IMR-90 (cell line): ENCODE data around the gene CDK5RAP2. TPM values are rescaled to one million over a fixed set of nuclear protein-coding genes. Genes with fewer than 3 reads are reported as not detected.

Experiments used
- ATAC-seq: fragments of 200-7000 bp; cut with Tn5 transposase; 2 replicates; pipeline ENCODE4 v1.9.1; 2020; ENCODE audit warnings: low read depth, mild to moderate bottlenecking, moderate library complexity
- BruUV-seq: library from RNA; stranded (reverse); fragments of 400-500 nt; replicated peaks from 2 replicates; lab custom pipeline; 2021; lab: Mats Ljungman, UMichigan
- CTCF ChIA-PET: fragments of 300-600 bp; formaldehyde crosslinking; extraction: SDS; loops from one replicate; lab custom pipeline; 2021; ENCODE audit warnings: antibody characterized with exemption; lab: Yijun Ruan, JAX
- POLR2A ChIA-PET: fragments of 300-600 bp; sonication (Branson Sonifier 250); formaldehyde crosslinking; loops from one replicate; lab custom pipeline; 2022; ENCODE audit warnings: antibody characterized with exemption; ENCODE audit not compliant: unreplicated experiment; lab: Charles Lee
- DNase-seq: peaks from one replicate; pipeline ENCODE4 v3.0.0; 2013
- H2AFZ ChIP-seq: replicated peaks from 2 replicates; pipeline ENCODE3; 2013; ENCODE audit warnings: low read length, mild to moderate bottlenecking; ENCODE audit not compliant: poor library complexity
- H2AK5ac ChIP-seq: 2 replicates; pipeline ENCODE4 v1.6.1; 2013; ENCODE audit warnings: low read depth, low read length, inconsistent platforms
- H2AK9ac ChIP-seq: replicated peaks from 2 replicates; pipeline ENCODE3; 2013; ENCODE audit warnings: mild to moderate bottlenecking, low read depth, low read length, moderate library complexity; ENCODE audit not compliant: poor library complexity
- H2BK120ac ChIP-seq: 2 replicates; pipeline ENCODE4 v1.6.1; 2013; ENCODE audit warnings: low read depth, low read length, inconsistent platforms
- H2BK15ac ChIP-seq: 3 replicates; pipeline ENCODE4 v1.6.1; 2013; ENCODE audit warnings: low read depth, low read length, inconsistent platforms
- H2BK20ac ChIP-seq: 2 replicates; pipeline ENCODE4 v1.6.1; 2013; ENCODE audit warnings: low read depth, mild to moderate bottlenecking, inconsistent platforms, low read length, moderate library complexity
- H2BK5ac ChIP-seq: 2 replicates; pipeline ENCODE4 v1.6.1; 2013; ENCODE audit warnings: mild to moderate bottlenecking, low read depth, low read length, inconsistent platforms; ENCODE audit not compliant: poor library complexity, severe bottlenecking
- H3K14ac ChIP-seq: replicated peaks from 2 replicates; pipeline ENCODE4 v1.6.1; 2013; ENCODE audit warnings: low read depth, low read length, inconsistent platforms
- H3K18ac ChIP-seq: 2 replicates; pipeline ENCODE4 v1.6.1; 2013; ENCODE audit warnings: low read depth, low read length, control low read depth
- H3K23ac ChIP-seq: 2 replicates; pipeline ENCODE4 v1.6.1; 2013; ENCODE audit warnings: low read depth, low read length, inconsistent platforms
- H3K27ac ChIP-seq: 2 replicates; pipeline ENCODE4 v1.5.1; 2013; ENCODE audit warnings: mild to moderate bottlenecking, control low read depth, low read length; ENCODE audit not compliant: insufficient read depth
- H3K27me3 ChIP-seq: 2 replicates; pipeline ENCODE4 v1.6.1; 2013; ENCODE audit warnings: low read length; ENCODE audit not compliant: control insufficient read depth, insufficient read depth
- H3K36me3 ChIP-seq: 2 replicates; pipeline ENCODE4 v1.6.1; 2013; ENCODE audit warnings: low read length, mixed read lengths; ENCODE audit not compliant: control insufficient read depth, insufficient read depth
- H3K4ac ChIP-seq: 2 replicates; pipeline ENCODE4 v1.6.1; 2013; ENCODE audit warnings: low read depth, low read length, inconsistent platforms
- H3K4me1 ChIP-seq: 2 replicates; pipeline ENCODE4 v1.6.1; 2013; ENCODE audit warnings: low read length, mixed read lengths; ENCODE audit not compliant: control insufficient read depth, insufficient read depth
- H3K4me2 ChIP-seq: 2 replicates; pipeline ENCODE4 v1.6.1; 2013; ENCODE audit warnings: low read depth, mild to moderate bottlenecking, control low read depth, low read length, moderate library complexity
- H3K4me3 ChIP-seq: 2 replicates; pipeline ENCODE4 v1.5.1; 2013; ENCODE audit warnings: low read depth, mild to moderate bottlenecking, control low read depth, low read length, moderate library complexity; ENCODE audit not compliant: insufficient read depth
- H3K56ac ChIP-seq: 2 replicates; pipeline ENCODE4 v1.6.1; 2013; ENCODE audit warnings: low read length, inconsistent platforms; ENCODE audit not compliant: insufficient read depth; ENCODE audit errors: extremely low read depth
- H3K79me1 ChIP-seq, 2 experiments: 2 replicates each; pipeline ENCODE4 v1.6.1; 2013; ENCODE audit warnings: low read length in 2 of 2, inconsistent platforms in 1 of 2, low read depth in 1 of 2
- H3K9ac ChIP-seq: 2 replicates; pipeline ENCODE4 v1.6.1; 2013; ENCODE audit warnings: low read depth, low read length, control low read depth
- H3K9me1 ChIP-seq: 2 replicates; pipeline ENCODE4 v1.6.1; 2013; ENCODE audit warnings: low read length, inconsistent platforms; ENCODE audit not compliant: insufficient read depth
- H3K9me3 ChIP-seq: 2 replicates; pipeline ENCODE4 v1.6.1; 2013; ENCODE audit warnings: low read length; ENCODE audit not compliant: control insufficient read depth, insufficient read depth
- H4K20me1 ChIP-seq: 2 replicates; pipeline ENCODE4 v1.6.1; 2013; ENCODE audit warnings: low read length, inconsistent platforms; ENCODE audit not compliant: insufficient read depth
- H4K5ac ChIP-seq: 2 replicates; pipeline ENCODE4 v1.6.1; 2013; ENCODE audit warnings: mild to moderate bottlenecking, low read depth, low read length, control low read depth
- H4K8ac ChIP-seq, 2 experiments: 2 replicates each; pipeline ENCODE4 v1.6.1; 2013; ENCODE audit warnings: low read depth in 2 of 2, low read length in 2 of 2, control low read depth in 1 of 2, inconsistent platforms in 1 of 2
- H4K91ac ChIP-seq: 2 replicates; pipeline ENCODE4 v1.6.1; 2013; ENCODE audit warnings: low read depth, low read length, inconsistent platforms; ENCODE audit not compliant: insufficient read depth
- CHD1 ChIP-seq: IDR thresholded peaks from 2 replicates; pipeline ENCODE4 v1.6.1; 2012; ENCODE audit warnings: low read depth, low read length, improper control_type of control experiment
- MAZ ChIP-seq: IDR thresholded peaks from 2 replicates; pipeline ENCODE4 v1.6.1; 2012; ENCODE audit warnings: low read depth, mild to moderate bottlenecking, low read length, improper control_type of control experiment, moderate library complexity, borderline replicate concordance
- MXI1 ChIP-seq: IDR thresholded peaks from 2 replicates; pipeline ENCODE4 v1.6.1; 2012; ENCODE audit warnings: low read depth, mild to moderate bottlenecking, low read length, moderate library complexity, borderline replicate concordance
- NFE2L2 ChIP-seq: fragments of 150-350 bp; IDR thresholded peaks from 2 replicates; pipeline ENCODE4 v1.6.1; 2016; ENCODE audit warnings: low read depth, mild to moderate bottlenecking, low read length
- RAD21 ChIP-seq: IDR thresholded peaks from 2 replicates; pipeline ENCODE4 v1.6.1; 2012; ENCODE audit warnings: low read length, improper control_type of control experiment
- SMC3 ChIP-seq: fragments of 150-350 bp; IDR thresholded peaks from 2 replicates; pipeline ENCODE4 v1.6.1; 2016; ENCODE audit warnings: low read depth, mild to moderate bottlenecking, antibody characterized with exemption, low read length, moderate library complexity
- WGBS, 2 experiments: methylation state at CpG; one replicate each; pipeline versions ENCODE4 v1.1.5 to v1.1.7; 2013; ENCODE audit warnings: missing lambda C conversion rate in 2 of 2; ENCODE audit not compliant: insufficient read length in 1 of 2; ENCODE audit errors: extremely low coverage in 2 of 2; 5-methylcytosine and 5-hydroxymethylcytosine counted together
- dilution Hi-C: fragments of 300-500 bp; cut with HindIII; formaldehyde crosslinking; loops from one replicate; pipeline ENCODE4 v1.14.3; 2018; ENCODE audit warnings: low sequenced_read_pairs; ENCODE audit not compliant: unreplicated experiment
- in situ Hi-C: fragments of 300-500 bp; cut with MboI; formaldehyde crosslinking; loops from 3 replicates; pipeline ENCODE4 v1.14.3; 2019; ENCODE audit warnings: low sequenced_read_pairs, inconsistent platforms, mixed read lengths
- intact Hi-C: fragments of 100-400 bp; cut with micrococcal nuclease; formaldehyde crosslinking; loops from 2 replicates; pipeline ENCODE4 v1.10.0; 2022
- polyA plus RNA-seq, 3 experiments: library from polyadenylated mRNA; depleted of rRNA; stranded (reverse); fragments of >200 nt; gene quantifications; 2 replicates each; pipeline ENCODE4 v1.2.3, GENCODE V29; 2012; ENCODE audit warnings: low replicate concordance in 1 of 3
- total RNA-seq: library from RNA; depleted of rRNA; stranded (reverse); fragments of >200 nt; gene quantifications from 2 replicates; pipeline ENCODE4 v1.2.3, GENCODE V29; 2012
- TF ChIP-seq, protein P1 (sequence below): fragments of 150-350 bp; IDR thresholded peaks from 2 replicates; pipeline ENCODE4 v1.6.1; 2017; ENCODE audit warnings: mild to moderate bottlenecking, antibody characterized with exemption, low read length, low read depth

CDK5RAP2 gene
- total and polyA plus RNA-seq, 2 of the 4 experiments (the other 2 are of a cell fraction) = 29.5 to 31.7 TPM

GRCh38 chr9:120522558-120522957 lies 57.4 kb downstream of the CDK5RAP2 start:
- Histone ChIP-seq H3K4me1 (no peaks in the 10 kb centered on the region; the same call in 1 of the 2 replicates), H3K27ac (no peak overlapping the region), H2BK120ac (no peak overlapping the region), H4K8ac (no peak overlapping the region), H3K9me1 (0 out of 2 replicates have a peak, but pooled peaks cover 3% of the 10 kb centered on the region), H3K4ac (no peak overlapping the region), H3K9ac (no peak overlapping the region), H3K27me3 (no peaks in the 10 kb centered on the region), H4K91ac (no peak overlapping the region), H3K36me3 (peaks cover 26% of the 10 kb centered on the region), H4K5ac (no peak overlapping the region), H3K18ac (no peak overlapping the region), H3K23ac (no peak overlapping the region), H2BK20ac (no peak overlapping the region), H2BK15ac (no peak overlapping the region), H3K9me3 (no peaks in the 10 kb centered on the region), H4K20me1 (no peaks in the 10 kb centered on the region), H2AFZ (no peak overlapping the region), H2AK9ac (no peak overlapping the region), H3K79me1 (no peaks in the 10 kb centered on the region; a peak in 1 of 4 replicates), H3K14ac (no peak overlapping the region), H3K4me2 (no peak overlapping the region), H3K56ac (no peak overlapping the region), H2AK5ac (no peak overlapping the region), H3K4me3 (no peak overlapping the region), H2BK5ac (no peak overlapping the region)
- ChIA-PET CTCF (no interaction called here), POLR2A (no interaction called here)
- no TSS peak for BruUV-seq
- TF ChIP-seq MAZ (no peak), RAD21 (no peak), CHD1 (no peak), NFE2L2 (no peak), MXI1 (no peak), SMC3 (no peak)
- TF ChIP-seq, protein P1, sequence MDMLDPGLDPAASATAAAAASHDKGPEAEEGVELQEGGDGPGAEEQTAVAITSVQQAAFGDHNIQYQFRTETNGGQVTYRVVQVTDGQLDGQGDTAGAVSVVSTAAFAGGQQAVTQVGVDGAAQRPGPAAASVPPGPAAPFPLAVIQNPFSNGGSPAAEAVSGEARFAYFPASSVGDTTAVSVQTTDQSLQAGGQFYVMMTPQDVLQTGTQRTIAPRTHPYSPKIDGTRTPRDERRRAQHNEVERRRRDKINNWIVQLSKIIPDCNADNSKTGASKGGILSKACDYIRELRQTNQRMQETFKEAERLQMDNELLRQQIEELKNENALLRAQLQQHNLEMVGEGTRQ = no peak
- DNase-seq = no peak
- in situ Hi-C loops = no loop called here
- intact Hi-C loops = no loop called here
- WGBS, 2 experiments = no CpG with 5 or more reads among the region's 1 CpG
- ATAC-seq = no peak
- dilution Hi-C loops = no loop called here
